Psoas muscle (tissue), 8 donors: ENCODE data around the gene GFRA1. TPM values are rescaled to one million over a fixed set of nuclear protein-coding genes. Genes with fewer than 3 reads are reported as not detected.
"Not testable (repeated sequence)": the region's sequence is repeated elsewhere in the genome, so short reads cannot be mapped to it uniquely, and the experiment has no call there.

Experiments used
- ATAC-seq, 4 donors: fragments of 200-7000 bp; cut with Tn5 transposase; one replicate each; pipeline ENCODE4 v1.9.1; 2020; ENCODE audit warnings: moderate library complexity in 3 of 4, mild to moderate bottlenecking in 2 of 4
- DNase-seq, 2 donors: peaks; one replicate each; pipeline ENCODE4 v3.0.0-alpha.2; 2020
- H3K27ac ChIP-seq: fragments of 200-600 bp; one replicate; pipeline ENCODE4 v1.8.0; 2022
- H3K27me3 ChIP-seq, 3 donors: fragments of 200-600 bp in 1 of 3; one replicate each; pipeline versions ENCODE4 v1.6.1 to v1.8.0; 2013 to 2022; ENCODE audit warnings: low read length in 2 of 3, mild to moderate bottlenecking in 2 of 3, moderate library complexity in 1 of 3; ENCODE audit not compliant: insufficient read depth in 3 of 3
- H3K36me3 ChIP-seq, 2 donors: fragments of 200-600 bp in 1 of 2; one replicate each; pipeline versions ENCODE4 v1.6.1 to v1.8.0; 2013 to 2022; ENCODE audit warnings: low read depth in 1 of 2, mild to moderate bottlenecking in 1 of 2, moderate library complexity in 1 of 2; ENCODE audit not compliant: insufficient read depth in 1 of 2
- H3K4me1 ChIP-seq: fragments of 200-600 bp; one replicate; pipeline ENCODE4 v1.8.0; 2022
- H3K4me3 ChIP-seq: fragments of 200-600 bp; one replicate; pipeline ENCODE4 v1.8.0; 2022; ENCODE audit warnings: mild to moderate bottlenecking
- H3K9me3 ChIP-seq: fragments of 200-600 bp; one replicate; pipeline ENCODE4 v1.8.0; 2022
- CTCF ChIP-seq: fragments of 200-600 bp; IDR thresholded peaks from one replicate; pipeline ENCODE4 v1.8.0; 2022; ENCODE audit warnings: antibody characterized with exemption
- WGBS, 3 donors: extraction: QIAGEN DNeasy Blood & Tissue Kit; methylation state at CpG; one replicate each; pipeline versions ENCODE4 v1.1.6 to v1.1.7; 2013; 5-methylcytosine and 5-hydroxymethylcytosine counted together
- intact Hi-C, 2 donors: fragments of 100-400 bp; cut with DNase I; formaldehyde crosslinking; loops; one replicate each; pipeline versions ENCODE4 v1.11.0 to v1.14.2; 2022
- polyA plus RNA-seq, 3 donors: library from polyadenylated mRNA; stranded (reverse); fragments of 200-250 nt; gene quantifications; one replicate each; pipeline ENCODE4 v1.2.3, GENCODE V29; 2013
- total RNA-seq, 4 donors: library from RNA; stranded (reverse); fragmentation: NEBNext Ultra II Directional in 2 of 4; extraction: Animal tissue kit (Norgen Biotek cat#: 25700) in 2 of 4; gene quantifications; one replicate each; pipeline versions ENCODE4 v1.2.1 to v1.2.4, GENCODE V29; 2021 to 2023
- donor health status: healthy with polysubstance abuse.
- donor health status: DM: no; HTN: no; CAD: no; lungs with moderate emphysema.
- donor health status: Bipolar disorder and iron deficiency.
- donor health status: healthy.
- donor health status: DM: yes; HTN: yes; CAD: no.
- donor health status: DM: no; HTN: no; CAD: no.
- donor health status: DM: no; HTN: no; CAD: no.
- donor health status: DM: yes; HTN: yes; CAD: no.

The GFRA1 gene
- total and polyA plus RNA-seq, 7 donors, result 4.6 to 12.1 (median 7.1) TPM

- ATAC-seq (no peak), DNase-seq (no peak)
- H3K4me1 ChIP-seq, result no peaks in the 10 kb centered on the region
- intact Hi-C loops, result no loop called here
- WGBS, 3 donors, result 85 to 91% (median 88%) methylated on average over 3 of the region's 3 CpGs
- no peak overlapping the region for H3K4me3 ChIP-seq
- no peaks in the 10 kb centered on the region for H3K9me3 ChIP-seq
- H3K27ac ChIP-seq, result no peak overlapping the region
- no peaks in the 10 kb centered on the region for H3K36me3 ChIP-seq
- no peaks in the 10 kb centered on the region for H3K27me3 ChIP-seq
- TF ChIP-seq CTCF, result no peak
Measured at GRCh38 chr10:116169782-116170445, 103.1 kb downstream of the GFRA1 start.

GRCh38 chr10:116168745-116169144, 104.3 kb downstream of the GFRA1 start:
- intact Hi-C loops, result no loop called here
- H3K27me3 ChIP-seq, result no peaks in the 10 kb centered on the region
- H3K4me3 ChIP-seq, result no peak overlapping the region
- 84 to 88% (median 87%) methylated on average over 1 of the region's 1 CpG for WGBS, 3 donors
- no peak for TF ChIP-seq CTCF
- no peak for ATAC-seq
- no peaks in the 10 kb centered on the region for H3K4me1 ChIP-seq
- H3K9me3 ChIP-seq, result no peaks in the 10 kb centered on the region
- no peaks in the 10 kb centered on the region for H3K36me3 ChIP-seq
- no peak for DNase-seq
- no peak overlapping the region for H3K27ac ChIP-seq

- no peaks in the 10 kb centered on the region for H3K4me1 ChIP-seq
- TF ChIP-seq CTCF, result no peak
- H3K27me3 ChIP-seq, result no peaks in the 10 kb centered on the region
- no peaks in the 10 kb centered on the region for H3K9me3 ChIP-seq
- intact Hi-C loops, result no loop called here
- no peak overlapping the region for H3K4me3 ChIP-seq
- 43 to 64% (median 62%) methylated on average over 2 of the region's 2 CpGs for WGBS, 3 donors
- ATAC-seq (no peak), DNase-seq (no peak)
- no peak overlapping the region for H3K27ac ChIP-seq
- H3K36me3 ChIP-seq, result no peaks in the 10 kb centered on the region
Measured at GRCh38 chr10:116168329-116168728, 104.7 kb downstream of the GFRA1 start.

- ATAC-seq, H3K9me3 ChIP-seq, H3K36me3 ChIP-seq, intact Hi-C loops, H3K27ac ChIP-seq, H3K4me3 ChIP-seq, DNase-seq, H3K4me1 ChIP-seq, H3K27me3 ChIP-seq: not testable (repeated sequence)
Measured at GRCh38 chr10:116165941-116166340, 107.1 kb downstream of the GFRA1 start.

GRCh38 chr10:116164291-116164690, 108.7 kb downstream of the GFRA1 start:
- no peaks in the 10 kb centered on the region for H3K36me3 ChIP-seq
- H3K27ac ChIP-seq, result no peak overlapping the region
- DNase-seq, result no peak
- H3K9me3 ChIP-seq, result no peaks in the 10 kb centered on the region
- no peaks in the 10 kb centered on the region for H3K4me1 ChIP-seq
- 37 to 63% (median 47%) methylated on average over 5 of the region's 5 CpGs for WGBS, 3 donors
- ATAC-seq, result no peak
- no peak overlapping the region for H3K4me3 ChIP-seq
- TF ChIP-seq CTCF, result no peak
- intact Hi-C loops, result no loop called here
- no peaks in the 10 kb centered on the region for H3K27me3 ChIP-seq
